Inferior parietal cortex (tissue), 1 donor: ENCODE results near the gene INSIG2.

Experiments
- DNase-seq: peaks from one replicate; pipeline ENCODE4 v3.0.0-alpha.2; 2016; ENCODE audit errors: extremely low spot score

The INSIG2 gene

GRCh38 chr2:118088051-118089024, at the start of gene INSIG2:
INSIG2 (plus strand) TSS chr2:118088471; CDS start chr2:118096557, 8,086 bp downstream.
- peak; percentile 94 for DNase-seq

DNA sequence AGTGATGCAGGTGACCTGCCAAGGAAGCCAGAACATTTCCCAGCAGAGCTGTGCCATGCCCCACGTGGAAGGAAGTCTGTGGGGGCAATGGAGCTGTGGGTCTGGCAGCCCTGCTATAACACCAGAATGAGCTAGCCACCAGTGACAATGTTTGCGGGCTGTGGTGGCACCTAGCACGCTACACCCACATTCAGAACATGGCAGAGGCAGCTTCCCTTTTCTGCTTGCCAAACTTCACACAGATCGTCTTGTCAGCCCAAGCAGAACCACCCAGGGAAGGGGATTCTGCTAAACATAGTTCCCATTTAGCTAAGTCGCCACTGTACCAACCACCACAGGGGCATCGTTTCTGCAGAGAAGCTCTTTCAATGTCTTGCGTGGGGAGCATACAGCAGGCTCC, 47.4 kb upstream of the INSIG2 start:
- no peak for DNase-seq

- no peak for DNase-seq
These were observed 44.1 kb upstream of the INSIG2 start for GRCh38 chr2:118044103-118044716.

DNA sequence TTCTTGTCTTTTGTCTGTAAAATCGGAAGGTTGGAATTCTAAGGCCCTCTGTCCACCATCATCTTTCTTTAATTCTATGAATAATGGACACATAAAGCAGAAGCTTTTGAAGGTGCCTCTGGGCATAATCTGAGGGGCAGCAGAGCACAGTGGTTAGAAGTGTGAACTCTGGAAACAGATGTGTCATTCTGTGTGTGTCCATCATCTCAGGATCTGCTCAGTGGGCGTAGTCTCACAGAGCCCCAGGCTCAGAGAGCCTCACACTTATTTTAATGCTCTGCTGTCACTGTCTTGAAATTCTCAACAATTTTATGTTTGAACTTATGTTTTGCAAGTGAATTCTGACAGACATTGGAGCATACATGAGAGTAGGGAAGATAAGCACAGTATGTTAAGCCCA, 43.4 kb upstream of the INSIG2 start:
- no peak for DNase-seq

DNA sequence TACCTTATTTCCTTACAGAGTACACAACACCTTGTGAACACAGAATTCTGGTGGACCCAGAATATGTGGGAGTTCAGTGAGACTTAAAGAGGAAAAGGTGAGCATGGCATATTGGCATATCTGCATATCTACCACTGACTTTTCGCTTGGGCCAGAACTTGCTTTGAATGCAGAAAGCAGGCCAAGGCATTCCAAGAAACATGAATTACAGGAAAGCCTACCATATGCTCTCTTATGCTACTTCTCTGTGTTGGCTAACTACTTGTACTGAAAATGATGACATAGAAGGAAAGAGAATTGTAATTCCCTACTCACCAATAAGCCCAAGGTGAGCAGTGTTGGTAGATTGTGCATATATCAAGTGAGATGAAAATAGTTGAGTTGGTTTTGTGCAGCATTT, 43.0 kb upstream of the INSIG2 start:
- no peak for DNase-seq

- peak; percentile 57 for DNase-seq
These were observed 41.5 kb upstream of the INSIG2 start for GRCh38 chr2:118046634-118047210.

GRCh38 chr2:118047380-118047826, 40.9 kb upstream of the INSIG2 start:
- DNase-seq = no peak

- no peak for DNase-seq
These were observed 39.9 kb upstream of the INSIG2 start for GRCh38 chr2:118048401-118048800.

DNA sequence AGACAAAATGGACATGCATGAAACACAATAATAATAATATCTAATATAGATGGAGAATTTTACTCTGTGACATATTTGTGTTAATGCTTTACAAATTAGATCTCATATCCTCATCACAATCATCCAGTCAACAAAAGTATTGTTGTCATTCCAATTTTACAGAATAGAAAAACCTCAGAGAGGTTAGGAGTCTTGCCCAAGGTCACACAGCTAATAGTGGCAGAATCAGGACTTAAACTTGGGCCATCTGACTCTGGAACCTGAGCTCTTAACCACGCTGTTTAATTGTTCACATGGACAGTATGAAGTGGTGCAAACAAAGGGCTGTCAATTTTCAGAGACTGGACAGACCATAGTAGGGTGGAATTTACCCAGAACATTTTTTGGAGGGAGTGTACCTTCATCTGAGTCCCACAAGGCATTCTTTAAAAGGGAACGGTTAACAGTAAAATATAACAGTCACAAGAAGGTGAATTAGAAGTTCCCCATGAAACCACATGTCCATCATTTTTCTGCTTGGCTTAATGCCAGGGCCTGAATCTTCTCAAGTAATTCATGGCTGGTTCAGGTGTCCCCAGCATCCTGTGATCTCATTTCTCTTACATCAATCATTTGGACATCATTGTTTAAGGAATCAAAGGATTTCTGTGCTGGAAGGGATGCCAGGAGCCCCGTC, 39.0 kb upstream of the INSIG2 start:
- DNase-seq = no peak

- no peak for DNase-seq
These were observed 38.5 kb upstream of the INSIG2 start for GRCh38 chr2:118049816-118050140.

DNA sequence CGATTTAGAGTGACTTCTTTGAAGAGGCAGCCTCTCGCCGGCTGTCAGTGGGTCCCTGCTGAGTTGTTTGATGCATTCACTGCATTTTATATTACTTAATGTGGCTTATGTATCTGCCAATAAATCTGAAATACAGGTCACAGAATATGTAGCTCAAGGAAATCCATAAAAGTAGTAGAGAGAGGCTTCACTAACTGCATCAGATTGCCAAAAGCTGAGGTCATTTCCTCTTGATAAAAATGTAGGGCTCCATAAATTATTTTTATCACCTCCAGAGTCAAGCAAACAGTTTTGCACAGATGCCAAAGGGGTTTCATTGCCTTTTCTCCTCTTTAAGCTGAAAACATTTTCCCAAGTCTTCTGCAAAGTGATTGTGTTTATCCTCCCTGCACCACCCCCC, 37.9 kb upstream of the INSIG2 start:
- DNase-seq = no peak

DNA sequence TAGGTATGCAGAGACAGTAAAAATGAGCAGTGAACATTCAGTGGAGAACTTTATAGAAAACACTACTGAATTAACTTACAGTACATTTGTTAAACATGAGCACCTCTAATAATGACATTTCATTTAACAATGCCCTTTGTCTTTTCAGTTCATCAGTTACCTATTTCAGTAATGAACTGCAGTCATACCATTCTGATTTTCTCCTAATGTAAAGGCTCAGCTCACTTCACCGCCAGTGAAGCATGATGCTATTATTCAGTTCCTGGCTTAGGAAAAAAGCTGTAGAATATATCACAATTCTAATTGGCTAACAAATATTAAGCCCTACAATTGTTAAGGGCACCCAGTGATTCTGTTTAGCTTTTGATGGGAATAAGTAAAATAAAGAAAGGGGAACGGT, 37.3 kb upstream of the INSIG2 start:
- DNase-seq = no peak

GRCh38 chr2:118051826-118052358, 36.4 kb upstream of the INSIG2 start:
- DNase-seq = no peak

DNA sequence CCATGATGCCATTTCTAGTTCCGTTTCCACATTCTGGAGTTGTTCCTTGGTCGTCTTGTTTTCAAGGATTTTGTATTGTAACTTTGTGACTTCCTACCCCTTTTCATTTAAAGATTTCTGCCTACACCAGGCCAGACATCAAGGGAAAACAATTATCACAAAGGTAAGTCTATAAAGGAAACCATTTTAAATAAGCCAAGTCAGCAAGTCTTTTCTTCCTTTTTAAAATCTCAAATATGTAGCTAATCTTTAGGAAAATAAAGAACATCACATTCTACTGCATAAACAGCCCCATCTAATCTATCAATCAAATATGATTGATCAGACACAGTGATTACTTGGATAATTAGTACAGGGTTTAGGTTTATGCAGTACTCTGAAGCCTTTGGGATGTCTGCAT, 35.8 kb upstream of the INSIG2 start:
- DNase-seq = no peak

GRCh38 chr2:118053681-118054080, 34.6 kb upstream of the INSIG2 start:
- no peak for DNase-seq

DNA sequence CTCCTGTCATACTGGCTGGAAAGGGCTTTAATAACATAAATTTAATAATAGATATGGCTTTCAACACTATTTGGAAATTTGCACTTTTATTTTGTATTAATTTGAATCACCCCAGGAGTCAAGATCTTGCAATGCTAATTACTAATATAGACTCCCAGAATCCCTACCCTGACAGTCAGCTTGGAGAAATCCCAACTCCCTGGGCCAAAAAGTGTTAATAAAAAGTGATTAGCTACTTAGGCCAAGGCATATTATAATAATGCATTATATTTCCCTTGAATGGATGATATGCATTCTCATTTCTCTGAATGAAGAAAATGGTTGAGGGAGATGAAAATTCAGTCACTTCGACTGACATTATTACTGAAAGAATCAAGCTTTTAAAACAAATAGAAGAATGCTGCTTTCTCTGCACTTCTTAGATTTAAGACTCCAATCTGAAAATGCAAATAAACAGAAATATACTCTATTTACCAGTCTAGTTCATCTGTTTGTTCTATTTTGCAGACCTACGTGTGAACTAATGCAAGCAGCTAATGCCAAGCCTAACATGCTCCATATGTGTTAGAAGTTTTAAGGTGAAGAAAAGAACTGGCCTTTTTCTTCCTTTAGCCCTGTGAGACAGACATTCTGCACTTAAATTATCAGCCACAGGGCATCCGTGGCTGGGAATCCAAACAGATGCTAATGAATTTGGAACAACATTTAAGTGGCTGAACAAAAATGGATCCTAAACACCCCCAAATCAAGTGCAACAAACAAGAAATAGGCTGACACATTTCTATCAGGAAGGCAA, 33.9 kb upstream of the INSIG2 start:
- DNase-seq = no peak

GRCh38 chr2:118055512-118056164, 32.6 kb upstream of the INSIG2 start:
- no peak for DNase-seq

DNA sequence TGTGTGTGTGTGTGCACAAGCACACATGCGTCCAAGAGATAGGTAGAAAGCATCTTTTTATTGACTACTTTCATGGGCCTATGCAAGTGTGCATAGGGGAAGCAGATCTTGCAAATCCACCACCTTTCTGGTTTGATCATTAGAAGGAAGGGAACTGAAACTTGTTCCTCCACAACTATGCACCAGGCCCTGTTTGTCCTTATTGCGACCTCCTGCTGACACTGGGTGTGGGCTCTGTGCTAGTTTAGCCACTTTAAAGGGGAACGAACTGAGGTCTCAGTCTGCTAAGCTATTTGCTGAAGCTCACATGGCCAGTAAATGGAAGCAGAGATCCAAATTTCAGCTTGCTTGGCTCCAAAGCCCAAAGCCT, 32.1 kb upstream of the INSIG2 start:
- DNase-seq = no peak

GRCh38 chr2:118056801-118057200, 31.5 kb upstream of the INSIG2 start:
- DNase-seq = no peak

- no peak for DNase-seq
These were observed 29.3 kb upstream of the INSIG2 start for GRCh38 chr2:118058951-118059350.
